SK-N-MC (cell line): ENCODE results near the gene ZNF202.

Source experiments
- EZH2 ChIP-seq: fragments of 200-600 bp; sonication (generic); IDR thresholded peaks from one replicate; pipeline ENCODE4 v1.6.1; 2017; ENCODE audit warnings: antibody characterized with exemption
- POLR2AphosphoS5 ChIP-seq: IDR thresholded peaks from 2 replicates; pipeline ENCODE4 v1.6.1; 2012; ENCODE audit warnings: mild to moderate bottlenecking, low read depth, low read length, borderline replicate concordance

DNA sequence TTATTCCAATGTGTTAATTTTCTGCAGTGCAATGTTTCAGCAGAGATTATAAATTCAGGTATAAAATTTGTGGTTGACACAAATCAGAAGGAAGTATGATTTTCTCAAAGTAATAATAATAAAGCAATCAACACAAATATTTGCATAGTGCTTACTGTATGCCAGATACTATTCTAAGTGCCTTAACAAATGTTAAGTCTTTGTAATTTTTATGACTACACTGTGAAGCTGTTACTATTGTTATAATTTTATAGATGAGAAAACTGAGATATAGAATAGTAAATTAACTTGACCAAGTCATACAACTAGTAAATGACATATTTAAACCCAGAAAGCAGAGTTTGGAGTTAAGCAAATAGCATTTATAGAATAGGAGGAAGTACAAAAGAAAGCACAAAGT is 29.3 kb upstream of the ZNF202 start:
- no peak for TF ChIP-seq EZH2
- TF ChIP-seq POLR2AphosphoS5 = no peak
